Sigmoid colon (tissue), 7 donors: Measurements from ENCODE around the gene DPY30. TPM values are rescaled to one million over a fixed set of nuclear protein-coding genes. Genes with fewer than 3 reads are reported as not detected.

Experiments used
- DNase-seq: peaks from one replicate; pipeline ENCODE4 v3.0.0-alpha.2; 2019
- H3K27ac ChIP-seq, 4 donors: fragments of 200-600 bp; sonication (generic); one replicate each; pipeline ENCODE4 v1.5.1; 2016 to 2019; ENCODE audit warnings: mild to moderate bottlenecking in 1 of 4
- H3K27me3 ChIP-seq, 3 donors: fragments of 200-600 bp; sonication (generic); one replicate each; pipeline ENCODE4 v1.5.1; 2019; ENCODE audit warnings: mild to moderate bottlenecking in 1 of 3
- H3K36me3 ChIP-seq, 4 donors: fragments of 200-600 bp; sonication (generic); one replicate each; pipeline ENCODE4 v1.5.1; 2016 to 2019
- H3K4me1 ChIP-seq, 4 donors: fragments of 200-600 bp; sonication (generic); one replicate each; pipeline ENCODE4 v1.5.1; 2017 to 2019
- H3K4me3 ChIP-seq, 4 donors: fragments of 200-600 bp; sonication (generic); one replicate each; pipeline ENCODE4 v1.5.1; 2017 to 2019; ENCODE audit warnings: mild to moderate bottlenecking in 2 of 4, moderate library complexity in 1 of 4
- H3K9me3 ChIP-seq, 4 donors: fragments of 200-600 bp in 3 of 4; sonication (generic) in 3 of 4; one replicate each; pipeline versions ENCODE4 v1.5.1 to v1.6.1; 2013 to 2019
- EP300 ChIP-seq, 4 donors: sonication (generic); formaldehyde crosslinking; IDR thresholded peaks; one replicate each; pipeline ENCODE4 v1.6.1; 2017; ENCODE audit warnings: antibody characterized with exemption in 4 of 4
- POLR2A ChIP-seq, 2 donors: fragments of 450-650 bp; IDR thresholded peaks; one replicate each; pipeline ENCODE4 v1.6.1; 2016; ENCODE audit warnings: antibody characterized with exemption in 2 of 2, mild to moderate bottlenecking in 2 of 2, moderate library complexity in 2 of 2
- POLR2AphosphoS5 ChIP-seq, 4 donors: sonication (generic); formaldehyde crosslinking; IDR thresholded peaks; one replicate each; pipeline ENCODE4 v1.6.1; 2017; ENCODE audit warnings: antibody characterized with exemption in 4 of 4
- WGBS, 2 donors: extraction: QIAGEN DNeasy Blood & Tissue Kit; methylation state at CpG; one replicate each; pipeline ENCODE4 v1.1.7; 2013; 5-methylcytosine and 5-hydroxymethylcytosine counted together
- intact Hi-C: fragments of 100-400 bp; cut with DNase I; formaldehyde crosslinking; loops from one replicate; pipeline ENCODE4 v1.15.1; 2023
- polyA plus RNA-seq, 3 donors: library from polyadenylated mRNA; stranded (reverse); fragments of 200-250 nt; gene quantifications; one replicate each; pipeline ENCODE4 v1.2.3, GENCODE V29; 2013
- total RNA-seq, 4 donors: library from RNA; depleted of rRNA; stranded (reverse); fragments of >200 nt; gene quantifications; one replicate each; pipeline ENCODE4 v1.1.0, GENCODE V29; 2016
- TF ChIP-seq, protein P1 (sequence below), 4 experiments: fragments of 450-650 bp in 3 of 4; fragments of 200-600 bp in 1 of 4; IDR thresholded peaks; one replicate each; pipeline ENCODE4 v1.5.1; 2016 to 2019; ENCODE audit warnings: antibody characterized with exemption in 4 of 4, mild to moderate bottlenecking in 3 of 4, moderate library complexity in 2 of 4
- donor health status: healthy with polysubstance abuse.
- donor health status: Bipolar disorder and iron deficiency.
- donor health status: healthy.

The DPY30 gene
- total and polyA plus RNA-seq, 7 donors = 60.6 to 133 (median 69.8) TPM

DNA sequence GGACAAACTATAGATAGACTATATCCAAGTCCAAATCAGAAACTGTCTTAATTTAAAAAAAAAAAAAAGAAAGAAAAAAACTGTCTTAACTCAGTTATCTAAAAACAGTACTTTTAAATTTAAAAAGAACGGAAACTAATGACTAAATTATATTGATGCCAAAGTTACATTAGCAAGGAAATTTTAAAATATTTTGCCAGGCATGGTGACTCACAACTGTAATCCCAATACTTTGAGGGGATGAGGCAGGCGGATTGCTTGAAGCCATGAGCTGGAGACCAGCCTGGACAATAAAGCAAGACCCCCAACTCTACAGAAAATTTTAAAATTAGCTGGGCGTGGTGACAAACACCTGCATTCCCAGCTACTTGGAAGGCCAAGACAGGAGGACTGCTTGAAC, 59.6 kb downstream of the DPY30 start:
- WGBS, 2 donors = 87 to 95% methylated on average over 3 of the region's 3 CpGs
- Histone ChIP-seq H3K9me3 (no peaks in the 10 kb centered on the region), H3K27ac (no peak overlapping the region), H3K36me3 (no peaks in the 10 kb centered on the region), H3K27me3 (no peaks in the 10 kb centered on the region), H3K4me1 (peaks cover 0 to 16% (median 10%) of the 10 kb centered on the region in 4 donors), H3K4me3 (no peak overlapping the region)
- TF ChIP-seq EP300 (IDR thresholded peaks at IDR 0.05) = no peak
- no peak for TF ChIP-seq POLR2AphosphoS5 (IDR thresholded peaks at IDR 0.05)
- TF ChIP-seq POLR2A (IDR thresholded peaks at IDR 0.05) = no peak
- TF ChIP-seq, protein P1, sequence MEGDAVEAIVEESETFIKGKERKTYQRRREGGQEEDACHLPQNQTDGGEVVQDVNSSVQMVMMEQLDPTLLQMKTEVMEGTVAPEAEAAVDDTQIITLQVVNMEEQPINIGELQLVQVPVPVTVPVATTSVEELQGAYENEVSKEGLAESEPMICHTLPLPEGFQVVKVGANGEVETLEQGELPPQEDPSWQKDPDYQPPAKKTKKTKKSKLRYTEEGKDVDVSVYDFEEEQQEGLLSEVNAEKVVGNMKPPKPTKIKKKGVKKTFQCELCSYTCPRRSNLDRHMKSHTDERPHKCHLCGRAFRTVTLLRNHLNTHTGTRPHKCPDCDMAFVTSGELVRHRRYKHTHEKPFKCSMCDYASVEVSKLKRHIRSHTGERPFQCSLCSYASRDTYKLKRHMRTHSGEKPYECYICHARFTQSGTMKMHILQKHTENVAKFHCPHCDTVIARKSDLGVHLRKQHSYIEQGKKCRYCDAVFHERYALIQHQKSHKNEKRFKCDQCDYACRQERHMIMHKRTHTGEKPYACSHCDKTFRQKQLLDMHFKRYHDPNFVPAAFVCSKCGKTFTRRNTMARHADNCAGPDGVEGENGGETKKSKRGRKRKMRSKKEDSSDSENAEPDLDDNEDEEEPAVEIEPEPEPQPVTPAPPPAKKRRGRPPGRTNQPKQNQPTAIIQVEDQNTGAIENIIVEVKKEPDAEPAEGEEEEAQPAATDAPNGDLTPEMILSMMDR (IDR thresholded peaks at IDR 0.05) = no peak
- no peak for DNase-seq
- intact Hi-C loops = no loop called here

DNA sequence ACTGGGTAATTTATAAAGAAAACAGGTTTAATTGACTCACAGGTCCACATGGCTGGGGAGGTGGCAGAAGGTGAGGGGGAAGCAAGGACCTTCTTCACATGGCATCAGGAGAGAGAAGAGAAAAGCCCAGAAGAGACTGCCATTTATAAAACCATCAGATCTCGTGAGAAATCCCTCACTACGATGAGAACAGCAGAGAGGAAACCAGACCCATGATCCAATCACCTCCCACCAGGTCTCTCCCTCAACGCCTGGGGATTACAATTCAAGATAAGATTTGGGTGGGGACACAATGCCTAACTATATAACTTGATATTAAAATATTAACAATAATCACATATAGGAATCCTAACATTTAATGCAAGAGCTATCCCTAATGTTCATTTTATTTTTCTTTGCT, 60.6 kb downstream of the DPY30 start:
- intact Hi-C loops = no loop called here
- TF ChIP-seq POLR2A (IDR thresholded peaks at IDR 0.05) (no peak), POLR2AphosphoS5 (IDR thresholded peaks at IDR 0.05) (no peak), EP300 (IDR thresholded peaks at IDR 0.05) (no peak)
- TF ChIP-seq, protein P1 (IDR thresholded peaks at IDR 0.05) = no peak
- no peak overlapping the region for H3K4me3 ChIP-seq
- 82 to 91% methylated on average over 3 of the region's 3 CpGs for WGBS, 2 donors
- no peaks in the 10 kb centered on the region for H3K36me3 ChIP-seq
- DNase-seq = no peak
- H3K4me1 ChIP-seq = peaks cover 0 to 16% (median 10%) of the 10 kb centered on the region in 4 donors
- H3K27me3 ChIP-seq = no peaks in the 10 kb centered on the region
- no peaks in the 10 kb centered on the region for H3K9me3 ChIP-seq
- H3K27ac ChIP-seq = no peak overlapping the region

DNA sequence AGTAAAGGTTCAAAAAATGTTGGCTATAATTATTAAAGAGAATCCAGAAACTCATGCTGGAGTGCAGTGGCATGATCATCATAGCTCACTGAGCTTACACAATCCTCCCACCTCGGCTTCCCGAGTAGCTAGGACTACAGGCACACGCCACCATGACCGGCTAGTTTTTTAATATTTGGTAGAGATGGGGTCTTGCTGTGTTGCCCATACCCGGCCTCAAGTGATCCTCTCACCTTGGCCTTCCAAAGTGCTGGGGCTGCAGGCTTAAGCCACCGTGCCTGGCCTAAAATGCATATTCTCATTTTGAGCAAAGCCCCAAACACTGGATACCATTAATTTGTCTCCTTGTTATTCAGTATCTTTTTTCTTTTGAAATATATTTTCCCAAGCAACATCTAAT, 61.2 kb downstream of the DPY30 start:
- DNase-seq = no peak
- 94 to 96% methylated on average over 6 of the region's 6 CpGs for WGBS, 2 donors
- H3K4me1 ChIP-seq = peaks cover 0 to 16% (median 10%) of the 10 kb centered on the region in 4 donors
- H3K4me3 ChIP-seq = no peak overlapping the region
- no peaks in the 10 kb centered on the region for H3K36me3 ChIP-seq
- TF ChIP-seq EP300 (IDR thresholded peaks at IDR 0.05) (no peak), POLR2AphosphoS5 (IDR thresholded peaks at IDR 0.05) (no peak)
- no peaks in the 10 kb centered on the region for H3K27me3 ChIP-seq
- intact Hi-C loops = no loop called here
- H3K27ac ChIP-seq = no peak overlapping the region
- no peaks in the 10 kb centered on the region for H3K9me3 ChIP-seq

Other genes with a start within 250 kb of the DPY30 start
- gene MEMO1, start 28.8 kb downstream of the DPY30 start, total RNA-seq = 10 to 100 TPM; 18.3 to 39.6 (median 24.6) TPM
- 10 to 100 TPM; 23.4 to 35.6 (median 32.3) TPM for gene MEMO1, start 28.8 kb downstream of the DPY30 start, polyA plus RNA-seq
- 10 to 100 TPM; 12.2 to 24.2 (median 15.1) TPM for gene SPAST, start 23.8 kb upstream of the DPY30 start, total RNA-seq
- gene SPAST, start 23.8 kb upstream of the DPY30 start, polyA plus RNA-seq = 1 to 10 TPM; 4.6 to 6.3 (median 6.0) TPM
- 10 to 100 TPM; 16.2 to 20.6 (median 17.4) TPM for gene SLC30A6, start 126.1 kb upstream of the DPY30 start, total RNA-seq
- 1 to 10 TPM; 1.8 to 8.7 (median 2.5) TPM for gene SLC30A6, start 126.1 kb upstream of the DPY30 start, polyA plus RNA-seq
- 1 to 10 TPM; 1.1 to 1.8 (median 1.7) TPM for gene NLRC4, start 225.1 kb upstream of the DPY30 start, total RNA-seq
- 1 to 10 TPM in 1 of 3 donors, under 1 TPM in 2; 0.60 to 2.3 (median 0.90) TPM for gene NLRC4, start 225.1 kb upstream of the DPY30 start, polyA plus RNA-seq
- 10 to 100 TPM; 14.1 to 26.4 (median 23.2) TPM for gene YIPF4, start 238.1 kb upstream of the DPY30 start, total RNA-seq
- 10 to 100 TPM; 10.2 to 16.1 (median 13.9) TPM for gene YIPF4, start 238.1 kb upstream of the DPY30 start, polyA plus RNA-seq